NB4 (cell line): ENCODE results near the gene EZH2.

Experiments used
- DNase-seq: peaks from one replicate; pipeline ENCODE4 v3.0.0; 2010; ENCODE audit warnings: low read depth
- H3K4me3 ChIP-seq: one replicate; pipeline ENCODE4 v1.5.1; 2011; ENCODE audit warnings: mild to moderate bottlenecking, low read depth, low read length, moderate library complexity
- MAX ChIP-seq: IDR thresholded peaks from 2 replicates; pipeline ENCODE4 v1.6.1; 2011; ENCODE audit warnings: low read depth, low read length
- MYC ChIP-seq: IDR thresholded peaks from 2 replicates; pipeline ENCODE4 v1.6.1; 2011; ENCODE audit warnings: low read depth, low read length
- POLR2A ChIP-seq: IDR thresholded peaks from 2 replicates; pipeline ENCODE4 v1.6.1; 2011; ENCODE audit warnings: mild to moderate bottlenecking; ENCODE audit not compliant: insufficient read length; ENCODE audit errors: extremely low read depth
- TF ChIP-seq, protein P1 (sequence below): IDR thresholded peaks from one replicate; pipeline ENCODE4 v1.5.1; 2012; ENCODE audit warnings: low read depth, low read length

The EZH2 gene

DNA sequence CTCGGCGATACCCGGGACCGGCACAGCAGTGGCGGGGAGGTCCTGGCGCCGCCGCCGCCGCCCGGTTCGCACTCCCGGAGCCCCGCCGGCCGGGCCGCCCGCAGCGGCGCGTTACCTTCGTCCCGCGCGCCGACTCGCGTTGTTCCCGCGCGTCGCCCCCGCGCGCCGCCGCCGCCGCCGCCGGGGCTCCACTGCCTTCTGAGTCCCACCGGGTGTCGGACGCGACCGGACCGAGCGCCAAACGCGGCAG is at the start of gene EZH2:
Gene EZH2 (minus strand): TSS at position 243 of the 250 bp plus-strand sequence. CDS start 36,993 bp downstream, outside the sequence.
- H3K4me3 ChIP-seq, result peak within 1 kb of the TSS; percentile 88
- TF ChIP-seq MAX (no peak), POLR2A (peak; percentile 90)
- no peak for DNase-seq

- TF ChIP-seq, protein P1, sequence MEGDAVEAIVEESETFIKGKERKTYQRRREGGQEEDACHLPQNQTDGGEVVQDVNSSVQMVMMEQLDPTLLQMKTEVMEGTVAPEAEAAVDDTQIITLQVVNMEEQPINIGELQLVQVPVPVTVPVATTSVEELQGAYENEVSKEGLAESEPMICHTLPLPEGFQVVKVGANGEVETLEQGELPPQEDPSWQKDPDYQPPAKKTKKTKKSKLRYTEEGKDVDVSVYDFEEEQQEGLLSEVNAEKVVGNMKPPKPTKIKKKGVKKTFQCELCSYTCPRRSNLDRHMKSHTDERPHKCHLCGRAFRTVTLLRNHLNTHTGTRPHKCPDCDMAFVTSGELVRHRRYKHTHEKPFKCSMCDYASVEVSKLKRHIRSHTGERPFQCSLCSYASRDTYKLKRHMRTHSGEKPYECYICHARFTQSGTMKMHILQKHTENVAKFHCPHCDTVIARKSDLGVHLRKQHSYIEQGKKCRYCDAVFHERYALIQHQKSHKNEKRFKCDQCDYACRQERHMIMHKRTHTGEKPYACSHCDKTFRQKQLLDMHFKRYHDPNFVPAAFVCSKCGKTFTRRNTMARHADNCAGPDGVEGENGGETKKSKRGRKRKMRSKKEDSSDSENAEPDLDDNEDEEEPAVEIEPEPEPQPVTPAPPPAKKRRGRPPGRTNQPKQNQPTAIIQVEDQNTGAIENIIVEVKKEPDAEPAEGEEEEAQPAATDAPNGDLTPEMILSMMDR, result no peak
- TF ChIP-seq MYC, result no peak
- TF ChIP-seq MAX, result no peak
- TF ChIP-seq POLR2A, result no peak
- DNase-seq, result no peak
- H3K4me3 ChIP-seq, result no peak overlapping the region
Observed at GRCh38 chr7:148931470-148931869, 47.4 kb upstream of the EZH2 start.

- TF ChIP-seq, protein P1, result no peak
- TF ChIP-seq MYC (no peak), MAX (no peak), POLR2A (no peak)
- DNase-seq, result no peak
- H3K4me3 ChIP-seq, result no peak overlapping the region
Observed at GRCh38 chr7:148930335-148930734, 46.2 kb upstream of the EZH2 start.

GRCh38 chr7:148929176-148929575 is 45.1 kb upstream of the EZH2 start:
- no peak overlapping the region for H3K4me3 ChIP-seq
- DNase-seq, result no peak
- TF ChIP-seq MYC (no peak), POLR2A (no peak), MAX (no peak)
- TF ChIP-seq, protein P1, result no peak

- H3K4me3 ChIP-seq, result no peak overlapping the region
- TF ChIP-seq POLR2A (no peak), MAX (no peak), MYC (no peak)
- TF ChIP-seq, protein P1, result no peak
- no peak for DNase-seq
Observed at GRCh38 chr7:148927123-148928045, 43.3 kb upstream of the EZH2 start.

- no peak overlapping the region for H3K4me3 ChIP-seq
- no peak for TF ChIP-seq MAX
- TF ChIP-seq MYC, result no peak
- TF ChIP-seq POLR2A, result no peak
- TF ChIP-seq, protein P1, result no peak
- no peak for DNase-seq
Observed at GRCh38 chr7:148925836-148926235, 41.7 kb upstream of the EZH2 start.
